NCI-H510A treated with DMSO at 0.1 percent for 48 hours (cell line): ENCODE results near the gene KIAA1217.
"Not testable (repeated sequence)": the region's sequence is repeated elsewhere in the genome, so short reads cannot be mapped to it uniquely, and the experiment has no call there.

ENCODE experiments used
- DNase-seq: peaks from one replicate; lab custom pipeline; 2025; lab: John Stamatoyannopoulos, UW

The KIAA1217 gene

GRCh38 chr10:24442234-24442633, 233.3 kb downstream of the KIAA1217 start:
- DNase-seq, result no peak

GRCh38 chr10:24442641-24443174, 233.8 kb downstream of the KIAA1217 start:
- DNase-seq, result not testable (repeated sequence)

- DNase-seq, result no peak
These were observed 235.4 kb downstream of the KIAA1217 start for GRCh38 chr10:24444337-24444736.

GRCh38 chr10:24445958-24446357, 237.0 kb downstream of the KIAA1217 start:
- not testable (repeated sequence) for DNase-seq

- DNase-seq, result no peak
These were observed 237.8 kb downstream of the KIAA1217 start for GRCh38 chr10:24446739-24447138.

- no peak for DNase-seq
These were observed 239.5 kb downstream of the KIAA1217 start for GRCh38 chr10:24448351-24448999.

GRCh38 chr10:24449321-24449740, 240.4 kb downstream of the KIAA1217 start:
- no peak for DNase-seq

GRCh38 chr10:24449769-24450310, 240.9 kb downstream of the KIAA1217 start:
- no peak for DNase-seq

- no peak for DNase-seq
These were observed 242.4 kb downstream of the KIAA1217 start for GRCh38 chr10:24451325-24451820.

- DNase-seq, result no peak
These were observed 243.1 kb downstream of the KIAA1217 start for GRCh38 chr10:24452030-24452429.

GRCh38 chr10:24453404-24453830, 244.5 kb downstream of the KIAA1217 start:
- no peak for DNase-seq

- DNase-seq, result no peak
These were observed 245.0 kb downstream of the KIAA1217 start for GRCh38 chr10:24453973-24454372.

- no peak for DNase-seq
These were observed 246.5 kb downstream of the KIAA1217 start for GRCh38 chr10:24455447-24455846.

GRCh38 chr10:24456322-24456721, 247.4 kb downstream of the KIAA1217 start:
- no peak for DNase-seq

- no peak for DNase-seq
These were observed 248.9 kb downstream of the KIAA1217 start for GRCh38 chr10:24457661-24458318.

- no peak for DNase-seq
These were observed 250.9 kb downstream of the KIAA1217 start for GRCh38 chr10:24459836-24460235.

- no peak for DNase-seq
These were observed 253.4 kb downstream of the KIAA1217 start for GRCh38 chr10:24462291-24462813.

- no peak for DNase-seq
These were observed 254.1 kb downstream of the KIAA1217 start for GRCh38 chr10:24462889-24463552.

- DNase-seq, result no peak
These were observed 254.9 kb downstream of the KIAA1217 start for GRCh38 chr10:24463611-24464426.

- no peak for DNase-seq
These were observed 256.4 kb downstream of the KIAA1217 start for GRCh38 chr10:24465124-24465874.
